Measurements from ENCODE around the gene SLC12A8. TPM values are rescaled to one million over a fixed set of nuclear protein-coding genes. Genes with fewer than 3 reads are reported as not detected.

Gene SLC12A8
- total and polyA plus RNA-seq, 2 donors from 2014 or later = 5.4 to 29.1 TPM

DNA sequence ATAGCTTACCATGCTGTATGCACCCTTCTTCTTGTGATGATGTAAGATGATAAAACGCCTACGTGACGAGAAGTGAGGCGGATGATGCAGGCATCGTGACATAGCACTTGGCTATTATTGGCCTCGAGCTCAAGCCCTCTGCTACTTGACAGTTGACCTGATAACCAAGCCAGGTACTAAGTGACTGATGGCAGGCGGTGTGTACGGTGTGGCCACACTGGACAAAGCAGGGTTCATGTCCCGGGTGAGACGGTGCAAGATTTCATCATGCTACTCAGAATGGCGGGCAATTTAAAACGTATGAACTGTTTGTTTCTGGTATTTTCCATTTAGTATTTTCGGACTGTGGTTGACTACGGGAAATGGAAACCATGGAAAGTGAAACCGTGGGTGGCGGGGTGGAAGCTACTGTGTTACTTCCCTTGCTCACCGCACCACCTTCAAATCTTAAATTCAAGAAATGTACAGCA, 57.7 kb downstream of the SLC12A8 start:
- H3K4me3 ChIP-seq (ENCODE audit: low read length in 3 of 3) = no peak overlapping the region
- TF ChIP-seq, protein P1, sequence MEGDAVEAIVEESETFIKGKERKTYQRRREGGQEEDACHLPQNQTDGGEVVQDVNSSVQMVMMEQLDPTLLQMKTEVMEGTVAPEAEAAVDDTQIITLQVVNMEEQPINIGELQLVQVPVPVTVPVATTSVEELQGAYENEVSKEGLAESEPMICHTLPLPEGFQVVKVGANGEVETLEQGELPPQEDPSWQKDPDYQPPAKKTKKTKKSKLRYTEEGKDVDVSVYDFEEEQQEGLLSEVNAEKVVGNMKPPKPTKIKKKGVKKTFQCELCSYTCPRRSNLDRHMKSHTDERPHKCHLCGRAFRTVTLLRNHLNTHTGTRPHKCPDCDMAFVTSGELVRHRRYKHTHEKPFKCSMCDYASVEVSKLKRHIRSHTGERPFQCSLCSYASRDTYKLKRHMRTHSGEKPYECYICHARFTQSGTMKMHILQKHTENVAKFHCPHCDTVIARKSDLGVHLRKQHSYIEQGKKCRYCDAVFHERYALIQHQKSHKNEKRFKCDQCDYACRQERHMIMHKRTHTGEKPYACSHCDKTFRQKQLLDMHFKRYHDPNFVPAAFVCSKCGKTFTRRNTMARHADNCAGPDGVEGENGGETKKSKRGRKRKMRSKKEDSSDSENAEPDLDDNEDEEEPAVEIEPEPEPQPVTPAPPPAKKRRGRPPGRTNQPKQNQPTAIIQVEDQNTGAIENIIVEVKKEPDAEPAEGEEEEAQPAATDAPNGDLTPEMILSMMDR (IDR thresholded peaks at IDR 0.05; ENCODE audit: borderline replicate concordance, extremely low read depth, insufficient read depth) = no peak
- no peak overlapping the region for H3K27ac ChIP-seq (ENCODE audit: low read depth in 2 of 2, low read length in 2 of 2)
- no peaks in the 10 kb centered on the region for H3K36me3 ChIP-seq (ENCODE audit: control insufficient read depth in 2 of 3, insufficient read depth in 3 of 3, low read length in 3 of 3)
- FAIRE-seq (no peak), DNase-seq (no peak)
- H3K9me3 ChIP-seq (ENCODE audit: control insufficient read depth in 2 of 3, insufficient read depth in 1 of 3, low read length in 3 of 3) = no peaks in the 10 kb centered on the region
- no peak overlapping the region for H3K9ac ChIP-seq (ENCODE audit: low read length in 3 of 3)
- H3K4me1 ChIP-seq (ENCODE audit: control insufficient read depth in 2 of 3, insufficient read depth in 2 of 3, low read depth in 1 of 3, low read length in 3 of 3) = no peaks in the 10 kb centered on the region
- intact Hi-C loops (cut with DNase I) = no loop called here
- H3K27me3 ChIP-seq (ENCODE audit: control insufficient read depth, insufficient read depth, low read length) = no peaks in the 10 kb centered on the region

DNA sequence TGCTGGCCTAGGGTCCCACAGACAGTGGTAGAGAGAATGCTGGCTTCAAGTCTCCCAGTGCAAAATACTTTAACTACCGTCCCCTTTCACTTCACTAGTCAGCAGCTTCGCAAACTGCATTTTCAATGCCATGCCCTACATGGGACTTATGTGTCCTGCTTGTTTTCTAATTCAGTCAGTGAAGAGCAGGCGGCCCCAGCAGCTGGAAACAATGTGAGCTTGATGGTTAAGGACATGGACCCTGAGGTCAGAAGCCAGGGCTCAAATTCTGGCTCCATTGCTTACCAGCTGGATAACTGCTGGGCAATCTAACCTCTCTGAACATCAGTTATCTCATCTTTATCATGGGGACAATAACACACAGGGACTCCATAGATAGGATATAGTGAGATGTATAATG, 58.4 kb downstream of the SLC12A8 start:
- FAIRE-seq (no peak), DNase-seq (no peak)
- Histone ChIP-seq H3K4me1 (ENCODE audit: control insufficient read depth in 2 of 3, insufficient read depth in 2 of 3, low read depth in 1 of 3, low read length in 3 of 3) (no peaks in the 10 kb centered on the region), H3K27me3 (ENCODE audit: control insufficient read depth, insufficient read depth, low read length) (no peaks in the 10 kb centered on the region), H3K27ac (ENCODE audit: low read depth in 2 of 2, low read length in 2 of 2) (no peak overlapping the region), H3K36me3 (ENCODE audit: control insufficient read depth in 2 of 3, insufficient read depth in 3 of 3, low read length in 3 of 3) (no peaks in the 10 kb centered on the region), H3K9ac (ENCODE audit: low read length in 3 of 3) (no peak overlapping the region), H3K9me3 (ENCODE audit: control insufficient read depth in 2 of 3, insufficient read depth in 1 of 3, low read length in 3 of 3) (no peaks in the 10 kb centered on the region), H3K4me3 (ENCODE audit: low read length in 3 of 3) (no peak overlapping the region)
- TF ChIP-seq, protein P1 (IDR thresholded peaks at IDR 0.05; ENCODE audit: borderline replicate concordance, extremely low read depth, insufficient read depth) = no peak
- intact Hi-C loops (cut with DNase I) = no loop called here

DNA sequence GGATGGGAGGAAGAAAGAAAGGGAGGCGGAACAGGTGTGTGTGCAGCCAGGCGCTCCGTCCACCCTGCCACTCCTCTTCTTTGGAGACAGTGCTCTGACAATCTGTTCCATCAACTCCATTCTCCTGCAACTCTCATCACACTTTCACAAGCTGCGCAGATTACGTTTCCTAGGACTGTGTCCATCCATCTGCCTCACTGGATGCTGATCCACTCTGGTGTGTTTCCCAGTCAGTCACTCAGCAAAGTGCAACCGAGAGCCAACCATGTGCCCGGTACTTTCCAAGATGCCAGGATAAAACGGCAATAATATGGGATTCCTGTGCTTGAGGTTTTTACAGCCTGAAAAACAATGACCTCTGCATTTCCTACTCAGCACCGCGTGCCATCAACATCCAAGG, 59.6 kb downstream of the SLC12A8 start:
- intact Hi-C loops (cut with DNase I) = no loop called here
- no peaks in the 10 kb centered on the region for H3K27me3 ChIP-seq (ENCODE audit: control insufficient read depth, insufficient read depth, low read length)
- no peaks in the 10 kb centered on the region for H3K4me1 ChIP-seq (ENCODE audit: control insufficient read depth in 2 of 3, insufficient read depth in 2 of 3, low read depth in 1 of 3, low read length in 3 of 3)
- DNase-seq (no peak), FAIRE-seq (no peak)
- H3K9ac ChIP-seq (ENCODE audit: low read length in 3 of 3) = no peak overlapping the region
- no peaks in the 10 kb centered on the region for H3K9me3 ChIP-seq (ENCODE audit: control insufficient read depth in 2 of 3, insufficient read depth in 1 of 3, low read length in 3 of 3)
- no peak overlapping the region for H3K4me3 ChIP-seq (ENCODE audit: low read length in 3 of 3)
- TF ChIP-seq, protein P1 (IDR thresholded peaks at IDR 0.05; ENCODE audit: borderline replicate concordance, extremely low read depth, insufficient read depth) = no peak
- H3K36me3 ChIP-seq (ENCODE audit: control insufficient read depth in 2 of 3, insufficient read depth in 3 of 3, low read length in 3 of 3) = no peaks in the 10 kb centered on the region
- H3K27ac ChIP-seq (ENCODE audit: low read depth in 2 of 2, low read length in 2 of 2) = no peak overlapping the region

DNA sequence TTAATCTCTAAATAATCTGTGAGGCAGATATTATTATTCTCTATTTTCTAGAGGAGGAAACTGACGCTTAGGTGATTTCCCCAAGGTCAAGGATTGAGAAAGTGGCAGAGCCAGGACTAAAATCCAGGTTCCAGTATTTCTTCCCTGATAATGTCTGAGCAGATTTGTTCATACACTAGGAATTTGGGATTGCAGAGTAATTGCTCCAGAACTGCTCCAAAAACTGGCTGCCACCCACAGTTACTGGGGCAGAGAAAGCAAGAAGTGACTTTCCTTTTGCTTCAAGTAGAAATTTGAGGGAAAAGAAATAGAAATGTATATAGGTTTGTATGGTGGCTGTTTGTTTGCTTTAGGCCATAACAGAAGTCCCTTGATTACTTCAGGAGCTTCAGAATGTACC, 60.6 kb downstream of the SLC12A8 start:
- H3K9ac ChIP-seq (ENCODE audit: low read length in 3 of 3) = no peak overlapping the region
- H3K27me3 ChIP-seq (ENCODE audit: control insufficient read depth, insufficient read depth, low read length) = no peaks in the 10 kb centered on the region
- H3K4me1 ChIP-seq (ENCODE audit: control insufficient read depth in 2 of 3, insufficient read depth in 2 of 3, low read depth in 1 of 3, low read length in 3 of 3) = no peaks in the 10 kb centered on the region
- no peak overlapping the region for H3K4me3 ChIP-seq (ENCODE audit: low read length in 3 of 3)
- intact Hi-C loops (cut with DNase I) = no loop called here
- TF ChIP-seq, protein P1 (IDR thresholded peaks at IDR 0.05; ENCODE audit: borderline replicate concordance, extremely low read depth, insufficient read depth) = no peak
- no peaks in the 10 kb centered on the region for H3K9me3 ChIP-seq (ENCODE audit: control insufficient read depth in 2 of 3, insufficient read depth in 1 of 3, low read length in 3 of 3)
- no peak overlapping the region for H3K27ac ChIP-seq (ENCODE audit: low read depth in 2 of 2, low read length in 2 of 2)
- DNase-seq = no peak
- no peaks in the 10 kb centered on the region for H3K36me3 ChIP-seq (ENCODE audit: control insufficient read depth in 2 of 3, insufficient read depth in 3 of 3, low read length in 3 of 3)
- FAIRE-seq = no peak

Measured in kidney (tissue), 14 donors.